ENCODE data around the gene ENOX1. TPM values are rescaled to one million over a fixed set of nuclear protein-coding genes. Genes with fewer than 3 reads are reported as not detected.

The ENOX1 gene
- total and polyA plus RNA-seq, 2 donors (not counting 3 experiments of a cell fraction or from before 2014, with no cell fraction given), result 0.17 to 0.97 TPM

DNA sequence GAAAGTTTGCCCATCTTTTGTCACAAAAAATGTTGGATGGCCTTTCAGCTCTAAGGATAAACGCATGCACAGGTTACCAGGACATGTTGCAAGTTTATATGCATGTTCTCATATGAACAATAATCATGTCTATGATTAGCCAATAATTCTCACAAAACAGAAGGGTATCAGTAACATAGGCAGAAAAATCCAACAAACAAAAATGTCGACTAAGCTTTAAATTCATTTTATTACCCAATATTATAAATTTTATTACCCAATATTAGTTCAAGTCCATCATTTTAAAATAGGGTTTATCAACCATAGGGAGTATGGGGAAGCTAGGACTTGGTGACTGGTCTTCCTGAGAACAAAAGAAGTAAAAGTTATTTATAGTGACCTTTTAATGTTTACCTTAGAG, 93.1 kb downstream of the ENOX1 start:
- dilution Hi-C loops (cut with MboI; ENCODE audit: extremely low pct_ligation_motif_present, low sequenced_read_pairs), result no loop called here
- CTCF ChIA-PET, result interaction anchor here (0.7 kb wide), 1 partner anchor 35 kb away, joined by 3 read pairs; no protein-coding TSS in a partner anchor

More for the DNA sequence above, 93.1 kb downstream of the ENOX1 start:
- Histone ChIP-seq H3K4me3 (replicated peaks in 1 of 3; ENCODE audit: insufficient read depth in 1 of 3, low read depth in 1 of 3, low read length in 3 of 3) (no peak overlapping the region), H3K9me3 (replicated peaks; ENCODE audit: control insufficient read depth, insufficient read depth, low read length) (no peaks in the 10 kb centered on the region), H3K4me2 (ENCODE audit: insufficient read depth, low read length) (no peak overlapping the region), H3K9ac (replicated peaks; ENCODE audit: extremely low read depth, insufficient read depth, low read length) (no peak overlapping the region), H3K79me2 (ENCODE audit: control insufficient read depth, insufficient read depth, low read length) (no peaks in the 10 kb centered on the region), H3K36me3 (ENCODE audit: control insufficient read depth in 2 of 2, extremely low read depth in 1 of 2, insufficient read depth in 2 of 2, low read length in 2 of 2) (no peaks in the 10 kb centered on the region), H3K27ac (ENCODE audit: insufficient read depth, low read depth, low read length) (no peak overlapping the region), H4K20me1 (replicated peaks; ENCODE audit: control insufficient read depth, extremely low read depth, insufficient read depth, low read length) (no peaks in the 10 kb centered on the region), H3K27me3 (ENCODE audit: control insufficient read depth in 2 of 2, insufficient read depth in 2 of 2, low read length in 2 of 2) (no peaks in the 10 kb centered on the region), H3K4me1 (ENCODE audit: control insufficient read depth, extremely low read depth, insufficient read depth, low read length) (no peaks in the 10 kb centered on the region), H2AFZ (ENCODE audit: low read depth, low read length) (no peak overlapping the region), H3K9me1 (replicated peaks; ENCODE audit: control insufficient read depth, extremely low read depth, insufficient read depth, low read length) (no peaks in the 10 kb centered on the region)
- no TSS peak for BruUV-seq (replicated peaks)
- no peak for DNase-seq (ENCODE audit: low read depth, low spot score)
- no peak for TF ChIP-seq POLR2A (IDR thresholded peaks at IDR 0.05; ENCODE audit: low read depth, low read length)
- no peak for TF ChIP-seq EZH2 (IDR thresholded peaks at IDR 0.05; ENCODE audit: borderline replicate concordance, low read depth, low read length, severe bottlenecking)
- TF ChIP-seq, protein P1, sequence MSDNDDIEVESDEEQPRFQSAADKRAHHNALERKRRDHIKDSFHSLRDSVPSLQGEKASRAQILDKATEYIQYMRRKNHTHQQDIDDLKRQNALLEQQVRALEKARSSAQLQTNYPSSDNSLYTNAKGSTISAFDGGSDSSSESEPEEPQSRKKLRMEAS (IDR thresholded peaks at IDR 0.05; ENCODE audit: insufficient read depth, insufficient read length), result no peak
- no peak for TF ChIP-seq JUN (IDR thresholded peaks at IDR 0.05; ENCODE audit: borderline replicate concordance, insufficient read depth, insufficient read length, low read depth)
- no peak for TF ChIP-seq GATA2 (IDR thresholded peaks at IDR 0.05; ENCODE audit: insufficient read depth, insufficient read length, low read depth, low read length)
- TF ChIP-seq, protein P2, sequence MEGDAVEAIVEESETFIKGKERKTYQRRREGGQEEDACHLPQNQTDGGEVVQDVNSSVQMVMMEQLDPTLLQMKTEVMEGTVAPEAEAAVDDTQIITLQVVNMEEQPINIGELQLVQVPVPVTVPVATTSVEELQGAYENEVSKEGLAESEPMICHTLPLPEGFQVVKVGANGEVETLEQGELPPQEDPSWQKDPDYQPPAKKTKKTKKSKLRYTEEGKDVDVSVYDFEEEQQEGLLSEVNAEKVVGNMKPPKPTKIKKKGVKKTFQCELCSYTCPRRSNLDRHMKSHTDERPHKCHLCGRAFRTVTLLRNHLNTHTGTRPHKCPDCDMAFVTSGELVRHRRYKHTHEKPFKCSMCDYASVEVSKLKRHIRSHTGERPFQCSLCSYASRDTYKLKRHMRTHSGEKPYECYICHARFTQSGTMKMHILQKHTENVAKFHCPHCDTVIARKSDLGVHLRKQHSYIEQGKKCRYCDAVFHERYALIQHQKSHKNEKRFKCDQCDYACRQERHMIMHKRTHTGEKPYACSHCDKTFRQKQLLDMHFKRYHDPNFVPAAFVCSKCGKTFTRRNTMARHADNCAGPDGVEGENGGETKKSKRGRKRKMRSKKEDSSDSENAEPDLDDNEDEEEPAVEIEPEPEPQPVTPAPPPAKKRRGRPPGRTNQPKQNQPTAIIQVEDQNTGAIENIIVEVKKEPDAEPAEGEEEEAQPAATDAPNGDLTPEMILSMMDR (IDR thresholded peaks at IDR 0.05; ENCODE audit: extremely low read depth in 1 of 2, insufficient read depth in 1 of 2, low read depth in 1 of 2, low read length in 2 of 2), result no peak
- TF ChIP-seq FOS (IDR thresholded peaks at IDR 0.05; ENCODE audit: borderline replicate concordance, insufficient read depth, low read length), result no peak
- TF ChIP-seq MYC (IDR thresholded peaks at IDR 0.05; ENCODE audit: low read depth, low read length), result no peak
- no peak for TF ChIP-seq POLR2AphosphoS5 (IDR thresholded peaks at IDR 0.05; ENCODE audit: insufficient read depth, low read depth, low read length)
- FAIRE-seq, result no peak
- POLR2A ChIA-PET, result no interaction called here
- intact Hi-C loops (cut with micrococcal nuclease), result no loop called here
